ENCODE results near the gene ANKDD1B.

ANKDD1B gene

GRCh38 chr5:75672616-75673015 is 61.4 kb downstream of the ANKDD1B start:
- TF ChIP-seq RAD21 (IDR thresholded peaks at IDR 0.05; ENCODE audit: low read depth) (no peak), USF1 (IDR thresholded peaks at IDR 0.05) (no peak), FOXM1 (IDR thresholded peaks at IDR 0.05; ENCODE audit: borderline replicate concordance, low read depth) (no peak), ZBTB7A (IDR thresholded peaks at IDR 0.05; ENCODE audit: low read depth) (no peak)

GRCh38 chr5:75675783-75676182 is 64.5 kb downstream of the ANKDD1B start:
- no peak for TF ChIP-seq REST (IDR thresholded peaks at IDR 0.05; ENCODE audit: low read depth)
- no peak for TF ChIP-seq CREB1 (IDR thresholded peaks at IDR 0.05; ENCODE audit: low read depth)
- no peak for TF ChIP-seq USF1 (IDR thresholded peaks at IDR 0.05)
- no peak for TF ChIP-seq NFIC (IDR thresholded peaks at IDR 0.05)
- TF ChIP-seq ZBTB7A (IDR thresholded peaks at IDR 0.05; ENCODE audit: low read depth) = no peak
- no peak for TF ChIP-seq TCF12 (IDR thresholded peaks at IDR 0.05; ENCODE audit: low read depth)
- no peak for TF ChIP-seq EGR1 (IDR thresholded peaks at IDR 0.05)
- no peak for TF ChIP-seq RAD21 (IDR thresholded peaks at IDR 0.05; ENCODE audit: low read depth)

- TF ChIP-seq TCF12 (IDR thresholded peaks at IDR 0.05; ENCODE audit: low read depth) = no peak
- no peak for TF ChIP-seq USF1 (IDR thresholded peaks at IDR 0.05)
- no peak for TF ChIP-seq RAD21 (IDR thresholded peaks at IDR 0.05; ENCODE audit: low read depth)
- no peak for TF ChIP-seq EP300 (IDR thresholded peaks at IDR 0.05; ENCODE audit: borderline replicate concordance)
- TF ChIP-seq TAF1 (IDR thresholded peaks at IDR 0.05; ENCODE audit: low read depth) = no peak
- no peak for TF ChIP-seq CREB1 (IDR thresholded peaks at IDR 0.05; ENCODE audit: low read depth)
- no peak for TF ChIP-seq FOXM1 (IDR thresholded peaks at IDR 0.05; ENCODE audit: borderline replicate concordance, low read depth)
- no peak for TF ChIP-seq NFIC (IDR thresholded peaks at IDR 0.05)
- no peak for TF ChIP-seq TEAD4 (IDR thresholded peaks at IDR 0.05)
- TF ChIP-seq MAX (IDR thresholded peaks at IDR 0.05) = no peak
- TF ChIP-seq CEBPB (IDR thresholded peaks at IDR 0.05) = no peak
These were observed 66.4 kb downstream of the ANKDD1B start for GRCh38 chr5:75677607-75678006.

GRCh38 chr5:75678155-75678554 is 66.9 kb downstream of the ANKDD1B start:
- TF ChIP-seq FOXM1 (IDR thresholded peaks at IDR 0.05; ENCODE audit: borderline replicate concordance, low read depth) (no peak), ZBTB7A (IDR thresholded peaks at IDR 0.05; ENCODE audit: low read depth) (no peak), MAX (IDR thresholded peaks at IDR 0.05) (no peak), CREB1 (IDR thresholded peaks at IDR 0.05; ENCODE audit: low read depth) (no peak), TCF12 (IDR thresholded peaks at IDR 0.05; ENCODE audit: low read depth) (no peak), TAF1 (IDR thresholded peaks at IDR 0.05; ENCODE audit: low read depth) (no peak), YY1 (IDR thresholded peaks at IDR 0.05; ENCODE audit: low read depth) (no peak), USF1 (IDR thresholded peaks at IDR 0.05) (no peak), EGR1 (IDR thresholded peaks at IDR 0.05) (no peak), TEAD4 (IDR thresholded peaks at IDR 0.05) (no peak), RAD21 (IDR thresholded peaks at IDR 0.05; ENCODE audit: low read depth) (no peak), CEBPB (IDR thresholded peaks at IDR 0.05) (no peak), EP300 (IDR thresholded peaks at IDR 0.05; ENCODE audit: borderline replicate concordance) (no peak)

GRCh38 chr5:75681125-75681830 is 70.0 kb downstream of the ANKDD1B start:
- TF ChIP-seq RAD21 (IDR thresholded peaks at IDR 0.05; ENCODE audit: low read depth) = peak; percentile 48
- no peak for TF ChIP-seq EGR1 (IDR thresholded peaks at IDR 0.05)

GRCh38 chr5:75685141-75685540 is 73.9 kb downstream of the ANKDD1B start:
- TF ChIP-seq EP300 (IDR thresholded peaks at IDR 0.05; ENCODE audit: borderline replicate concordance) (no peak), TCF12 (IDR thresholded peaks at IDR 0.05; ENCODE audit: low read depth) (no peak), EGR1 (IDR thresholded peaks at IDR 0.05) (no peak), CREB1 (IDR thresholded peaks at IDR 0.05; ENCODE audit: low read depth) (no peak), TEAD4 (IDR thresholded peaks at IDR 0.05) (no peak), CEBPB (IDR thresholded peaks at IDR 0.05) (no peak), TAF1 (IDR thresholded peaks at IDR 0.05; ENCODE audit: low read depth) (no peak), YY1 (IDR thresholded peaks at IDR 0.05; ENCODE audit: low read depth) (no peak), RAD21 (IDR thresholded peaks at IDR 0.05; ENCODE audit: low read depth) (no peak)

GRCh38 chr5:75686480-75686879 is 75.2 kb downstream of the ANKDD1B start:
- no peak for TF ChIP-seq MAX (IDR thresholded peaks at IDR 0.05)
- TF ChIP-seq USF1 (IDR thresholded peaks at IDR 0.05) = no peak
- TF ChIP-seq CEBPB (IDR thresholded peaks at IDR 0.05) = no peak
- no peak for TF ChIP-seq FOXM1 (IDR thresholded peaks at IDR 0.05; ENCODE audit: borderline replicate concordance, low read depth)
- TF ChIP-seq TAF1 (IDR thresholded peaks at IDR 0.05; ENCODE audit: low read depth) = no peak
- no peak for TF ChIP-seq EGR1 (IDR thresholded peaks at IDR 0.05)
- TF ChIP-seq CREB1 (IDR thresholded peaks at IDR 0.05; ENCODE audit: low read depth) = no peak
- TF ChIP-seq RAD21 (IDR thresholded peaks at IDR 0.05; ENCODE audit: low read depth) = no peak
- TF ChIP-seq NFIC (IDR thresholded peaks at IDR 0.05) = no peak
- no peak for TF ChIP-seq TCF12 (IDR thresholded peaks at IDR 0.05; ENCODE audit: low read depth)

All from Ishikawa (cell line).